Pancreas (tissue), 10 donors: Measurements from ENCODE around the gene HPCAL4. TPM values are rescaled to one million over a fixed set of nuclear protein-coding genes. Genes with fewer than 3 reads are reported as not detected.

Source experiments
- ATAC-seq, 4 donors: fragments of 200-7000 bp; cut with Tn5 transposase; one replicate each; pipeline versions ENCODE4 v1.8.0 to v1.9.1; 2020; ENCODE audit warnings: mild to moderate bottlenecking in 4 of 4, moderate library complexity in 4 of 4
- DNase-seq, 6 donors: peaks; one replicate each; pipeline ENCODE4 v3.0.0-alpha.2; 2020
- FAIRE-seq: peaks from 2 replicates; lab custom pipeline; 2012; peaks lifted over from hg19 to GRCh38; lab: Jason Lieb, UNC
- H3K27ac ChIP-seq, 4 donors: fragments of 200-600 bp; sonication (generic); 1 replicate in 3 of 4; 2 replicates in 1 of 4; pipeline versions ENCODE4 v1.5.0 to v1.8.0; 2020
- H3K27me3 ChIP-seq, 4 donors: fragments of 200-600 bp; one replicate each; pipeline ENCODE4 v1.8.0; 2021
- H3K36me3 ChIP-seq, 3 donors: fragments of 200-600 bp; sonication (generic) in 1 of 3; one replicate each; pipeline versions ENCODE4 v1.5.0 to v1.8.0; 2020 to 2021
- H3K4me1 ChIP-seq, 3 donors: fragments of 200-600 bp; one replicate each; pipeline ENCODE4 v1.8.0; 2021
- H3K4me3 ChIP-seq, 4 donors: fragments of 200-600 bp; sonication (generic) in 2 of 4; one replicate each; pipeline versions ENCODE4 v1.5.0 to v1.8.0; 2020 to 2021
- H3K9me3 ChIP-seq, 4 donors: fragments of 200-600 bp; one replicate each; pipeline ENCODE4 v1.8.0; 2021
- WGBS, 2 donors: extraction: QIAGEN DNeasy Blood & Tissue Kit; methylation state at CpG; one replicate each; pipeline ENCODE4 v1.1.7; 2013; 5-methylcytosine and 5-hydroxymethylcytosine counted together
- intact Hi-C, 3 donors: fragments of 100-400 bp; cut with DNase I; formaldehyde crosslinking; loops; one replicate each; pipeline versions ENCODE4 v1.11.1 to v1.14.2; 2022
- polyA plus RNA-seq, 2 donors: library from polyadenylated mRNA; stranded (reverse); fragments of 200-250 nt; gene quantifications; one replicate each; pipeline ENCODE4 v1.2.3, GENCODE V29; 2013
- total RNA-seq, 6 donors: library from RNA; stranded (reverse); fragmentation: NEBNext Ultra II Directional in 4 of 6; extraction: Animal tissue kit (Norgen Biotek cat#: 25700) in 4 of 6; gene quantifications; one replicate each; pipeline versions ENCODE4 v1.2.1 to v1.2.4, GENCODE V29; 2021 to 2023
- TF ChIP-seq, protein P1 (sequence below), 4 donors: fragments of 200-600 bp; sonication (generic) in 3 of 4; IDR thresholded peaks; one replicate each; pipeline versions ENCODE4 v1.5.0 to v1.8.0; 2021; ENCODE audit warnings: antibody characterized with exemption in 4 of 4
- donor health status: healthy with polysubstance abuse.
- donor health status: DM: no; HTN: no; CAD: no; lungs with moderate emphysema.
- donor health status: DM: no; HTN: no; CAD: no.
- donor health status: control.
- donor health status: control.
- donor health status: Bipolar disorder and iron deficiency.
- donor health status: DM: yes; HTN: yes; CAD: no.
- donor health status: DM: no; HTN: no; CAD: no.
- donor health status: DM: no; HTN: no; CAD: no.
- donor health status: DM: yes; HTN: yes; CAD: no.

The HPCAL4 gene
- total and polyA plus RNA-seq, 8 donors, result 0.15 to 7.8 (median 1.2) TPM

DNA sequence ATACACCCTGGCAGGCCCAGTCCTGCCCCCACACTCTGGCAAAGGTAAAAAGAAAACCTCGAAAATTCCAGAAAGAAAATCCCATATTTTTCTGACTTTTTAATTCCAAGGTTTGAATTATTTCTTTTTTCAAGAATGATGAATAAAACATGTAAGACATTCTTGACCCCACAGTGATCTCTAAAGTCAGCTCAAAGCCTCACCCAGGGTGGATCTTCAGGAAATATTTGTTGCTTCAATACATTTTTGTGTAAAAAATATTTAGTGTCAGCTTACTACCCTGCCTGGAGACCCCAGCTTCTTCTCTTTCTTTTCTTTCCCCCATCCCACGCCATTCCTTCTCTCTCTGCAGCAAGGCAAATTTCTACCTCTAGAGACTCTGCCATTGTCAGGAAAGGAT, 12.3 kb downstream of the HPCAL4 start:
- H3K9me3 ChIP-seq, result no peaks in the 10 kb centered on the region
- DNase-seq (no peak), FAIRE-seq (no peak), ATAC-seq (no peak)
- no peak overlapping the region for H3K4me3 ChIP-seq
- H3K27me3 ChIP-seq, result no peaks in the 10 kb centered on the region
- H3K4me1 ChIP-seq, result no peaks in the 10 kb centered on the region
- no peaks in the 10 kb centered on the region for H3K36me3 ChIP-seq
- TF ChIP-seq, protein P1, sequence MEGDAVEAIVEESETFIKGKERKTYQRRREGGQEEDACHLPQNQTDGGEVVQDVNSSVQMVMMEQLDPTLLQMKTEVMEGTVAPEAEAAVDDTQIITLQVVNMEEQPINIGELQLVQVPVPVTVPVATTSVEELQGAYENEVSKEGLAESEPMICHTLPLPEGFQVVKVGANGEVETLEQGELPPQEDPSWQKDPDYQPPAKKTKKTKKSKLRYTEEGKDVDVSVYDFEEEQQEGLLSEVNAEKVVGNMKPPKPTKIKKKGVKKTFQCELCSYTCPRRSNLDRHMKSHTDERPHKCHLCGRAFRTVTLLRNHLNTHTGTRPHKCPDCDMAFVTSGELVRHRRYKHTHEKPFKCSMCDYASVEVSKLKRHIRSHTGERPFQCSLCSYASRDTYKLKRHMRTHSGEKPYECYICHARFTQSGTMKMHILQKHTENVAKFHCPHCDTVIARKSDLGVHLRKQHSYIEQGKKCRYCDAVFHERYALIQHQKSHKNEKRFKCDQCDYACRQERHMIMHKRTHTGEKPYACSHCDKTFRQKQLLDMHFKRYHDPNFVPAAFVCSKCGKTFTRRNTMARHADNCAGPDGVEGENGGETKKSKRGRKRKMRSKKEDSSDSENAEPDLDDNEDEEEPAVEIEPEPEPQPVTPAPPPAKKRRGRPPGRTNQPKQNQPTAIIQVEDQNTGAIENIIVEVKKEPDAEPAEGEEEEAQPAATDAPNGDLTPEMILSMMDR (IDR thresholded peaks at IDR 0.05), result no peak
- no peak overlapping the region for H3K27ac ChIP-seq
- 68 to 80% methylated on average over 2 of the region's 2 CpGs for WGBS, 2 donors
- intact Hi-C loops, result no loop called here

DNA sequence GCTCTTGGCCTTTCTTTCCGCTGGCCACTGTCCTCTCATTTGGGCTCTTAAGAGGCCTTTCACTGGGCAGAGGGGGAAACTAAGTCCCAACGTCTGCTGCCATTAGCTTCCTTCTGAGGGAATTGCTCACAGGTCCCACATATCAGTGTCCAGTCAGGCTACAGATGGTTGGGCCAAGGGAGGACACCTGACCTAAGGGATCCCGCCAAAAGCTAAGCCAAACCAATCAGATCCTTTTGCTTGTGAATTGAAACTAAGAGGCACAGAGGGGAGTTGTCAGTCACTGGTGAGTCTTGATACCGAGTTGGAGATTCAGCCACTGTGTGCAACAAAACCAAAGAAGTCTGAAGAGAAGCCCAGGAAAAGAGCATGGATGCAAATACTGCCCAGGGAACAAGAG, 13.6 kb downstream of the HPCAL4 start:
- Histone ChIP-seq H3K27ac (no peak overlapping the region), H3K4me3 (no peak overlapping the region)
- TF ChIP-seq, protein P1 (IDR thresholded peaks at IDR 0.05), result no peak

DNA sequence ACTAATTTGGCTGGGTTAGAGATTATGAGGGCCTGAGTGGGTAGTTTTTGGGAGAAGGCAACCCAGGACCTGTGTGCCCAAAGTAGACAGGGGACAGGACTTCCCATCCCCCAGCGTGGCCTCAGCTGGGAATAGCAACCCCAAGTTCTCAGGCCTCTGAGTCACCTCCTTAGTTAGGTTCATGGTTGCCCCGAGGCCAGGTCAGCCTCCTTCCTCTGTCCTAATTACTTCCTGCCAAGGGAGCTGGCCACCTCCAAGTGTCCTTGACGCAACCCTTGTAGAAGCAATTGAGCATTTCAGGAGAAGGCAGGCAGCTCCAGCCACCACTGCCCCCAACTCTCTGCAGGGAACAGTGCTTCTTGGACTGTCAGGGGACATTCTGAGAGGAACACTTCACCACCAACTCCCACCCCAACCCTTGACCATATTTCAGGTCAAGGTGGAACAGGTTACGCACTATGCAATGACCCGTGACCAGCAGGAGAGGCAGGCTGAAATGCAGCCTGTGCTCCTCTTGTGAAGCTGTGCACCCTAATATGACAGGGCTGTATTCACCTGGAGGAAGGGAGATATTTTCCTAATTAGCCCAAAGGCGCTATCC, 14.2 kb downstream of the HPCAL4 start:
- 87% methylated on average over 6 of the region's 6 CpGs for WGBS, 2 donors
- no peaks in the 10 kb centered on the region for H3K4me1 ChIP-seq
- FAIRE-seq (no peak), DNase-seq (peak in 1 of 6 donors; percentile 49), ATAC-seq (no peak)
- H3K27ac ChIP-seq, result no peak overlapping the region
- intact Hi-C loops, result no loop called here
- no peaks in the 10 kb centered on the region for H3K9me3 ChIP-seq
- no peaks in the 10 kb centered on the region for H3K27me3 ChIP-seq
- H3K4me3 ChIP-seq, result no peak overlapping the region
- TF ChIP-seq, protein P1 (IDR thresholded peaks at IDR 0.05), result no peak
- no peaks in the 10 kb centered on the region for H3K36me3 ChIP-seq

More for the DNA sequence above, 13.6 kb downstream of the HPCAL4 start:
- no peaks in the 10 kb centered on the region for H3K9me3 ChIP-seq
- no peaks in the 10 kb centered on the region for H3K36me3 ChIP-seq
- no peak for FAIRE-seq
- no peak for ATAC-seq
- H3K4me1 ChIP-seq, result no peaks in the 10 kb centered on the region
- H3K27me3 ChIP-seq, result no peaks in the 10 kb centered on the region
- intact Hi-C loops, result no loop called here
- 86 to 90% methylated on average over 4 of the region's 4 CpGs for WGBS, 2 donors
- DNase-seq, result no peak

DNA sequence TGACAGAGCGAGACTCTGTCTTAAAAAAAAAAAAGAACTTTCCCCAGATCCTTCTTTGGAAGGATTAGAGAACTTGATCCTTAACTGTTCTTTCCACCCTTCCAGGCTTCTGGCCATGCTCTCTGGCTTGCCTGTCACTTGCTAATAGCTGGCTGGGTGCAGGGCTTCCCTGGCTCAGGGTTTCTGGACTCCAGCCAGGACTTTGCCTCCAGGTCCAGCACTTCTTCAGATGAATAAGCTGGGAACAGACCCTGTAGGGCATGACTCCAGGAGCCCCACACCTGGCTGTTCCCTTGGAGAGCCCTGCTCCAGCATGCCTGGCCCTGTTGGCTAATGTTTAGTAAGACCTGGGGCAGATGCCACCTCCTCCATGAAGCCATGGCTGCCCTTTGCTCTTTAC, 16.0 kb downstream of the HPCAL4 start:
- H3K4me1 ChIP-seq, result no peaks in the 10 kb centered on the region
- TF ChIP-seq, protein P1 (IDR thresholded peaks at IDR 0.05), result no peak
- DNase-seq (peak in 2 of 6 donors; percentile 51 to 57), FAIRE-seq (no peak), ATAC-seq (no peak)
- no peaks in the 10 kb centered on the region for H3K9me3 ChIP-seq
- intact Hi-C loops, result no loop called here
- no peak overlapping the region for H3K27ac ChIP-seq
- no peaks in the 10 kb centered on the region for H3K27me3 ChIP-seq
- H3K4me3 ChIP-seq, result no peak overlapping the region
- no peaks in the 10 kb centered on the region for H3K36me3 ChIP-seq
- 80 to 93% methylated on average over 1 of the region's 1 CpG for WGBS, 2 donors

- Histone ChIP-seq H3K4me3 (no peak overlapping the region), H3K9me3 (no peaks in the 10 kb centered on the region), H3K27me3 (no peaks in the 10 kb centered on the region), H3K4me1 (no peaks in the 10 kb centered on the region), H3K27ac (no peak overlapping the region), H3K36me3 (no peaks in the 10 kb centered on the region)
- WGBS, 2 donors, result 83 to 93% methylated on average over 3 of the region's 3 CpGs
- TF ChIP-seq, protein P1 (IDR thresholded peaks at IDR 0.05), result no peak
- intact Hi-C loops, result no loop called here
- FAIRE-seq (no peak), ATAC-seq (no peak), DNase-seq (no peak)
Measured at GRCh38 chr1:39673215-39673614, 18.0 kb downstream of the HPCAL4 start.
